Measurements from ENCODE around the gene SLC25A2. TPM values are rescaled to one million over a fixed set of nuclear protein-coding genes. Genes with fewer than 3 reads are reported as not detected.

The SLC25A2 gene
- polyA plus RNA-seq, 1 donor from 2014 or later: not detected

GRCh38 chr5:141258948-141259347 lies 44.9 kb downstream of the SLC25A2 start:
- no peak overlapping the region for H3K4me2 ChIP-seq (ENCODE audit: low read length)
- H3K27me3 ChIP-seq (ENCODE audit: insufficient read depth, low read depth, low read length): no peaks in the 10 kb centered on the region
- peaks cover 45% of the 10 kb centered on the region for H3K9me3 ChIP-seq (ENCODE audit: low read length)
- H3K36me3 ChIP-seq (ENCODE audit: insufficient read depth, low read length): peaks cover 4% of the 10 kb centered on the region
- H3F3A ChIP-seq (ENCODE audit: insufficient read depth, low read length, poor library complexity, severe bottlenecking): no peaks in the 10 kb centered on the region
- H3K9me2 ChIP-seq (ENCODE audit: insufficient read depth, low read length): no peaks in the 10 kb centered on the region
- H3K9ac ChIP-seq (ENCODE audit: low read length): no peak overlapping the region
- H3K27ac ChIP-seq (ENCODE audit: low read length): no peak overlapping the region
- TF ChIP-seq CTCF (IDR thresholded peaks at IDR 0.05; ENCODE audit: poor library complexity, severe bottlenecking): no peak
- no peak for TF ChIP-seq EP300 (conservative IDR thresholded peaks at IDR 0.05; ENCODE audit: poor library complexity, severe bottlenecking)
- no peak for TF ChIP-seq RAD21 (conservative IDR thresholded peaks at IDR 0.05)
- no peak for TF ChIP-seq TAF1 (IDR thresholded peaks at IDR 0.05; ENCODE audit: low read depth)
- no peak for TF ChIP-seq EZH2 (IDR thresholded peaks at IDR 0.05; ENCODE audit: borderline replicate concordance, insufficient read depth, low read length, poor library complexity, severe bottlenecking)
- TF ChIP-seq REST (IDR thresholded peaks at IDR 0.05; ENCODE audit: borderline replicate concordance): no peak
- no peak for TF ChIP-seq MXI1 (conservative IDR thresholded peaks at IDR 0.05; ENCODE audit: poor library complexity, severe bottlenecking)
- no peak for TF ChIP-seq POLR2AphosphoS5 (IDR thresholded peaks at IDR 0.05)
- no peak for TF ChIP-seq SMC3 (conservative IDR thresholded peaks at IDR 0.05; ENCODE audit: poor library complexity)
- no peak overlapping the region for H2AFZ ChIP-seq (ENCODE audit: low read depth, low read length)
- H3K4me3 ChIP-seq (ENCODE audit: low read length): no peak overlapping the region
- H3K79me2 ChIP-seq (replicated peaks; ENCODE audit: insufficient read depth, low read length): no peaks in the 10 kb centered on the region
- no peaks in the 10 kb centered on the region for H4K20me1 ChIP-seq (ENCODE audit: insufficient read depth)

GRCh38 chr5:141258464-141258863 lies 45.4 kb downstream of the SLC25A2 start:
- Histone ChIP-seq H3K27me3 (ENCODE audit: insufficient read depth, low read depth, low read length) (no peaks in the 10 kb centered on the region), H3K27ac (ENCODE audit: low read length) (no peak overlapping the region), H3K4me2 (ENCODE audit: low read length) (no peak overlapping the region), H3K79me2 (replicated peaks; ENCODE audit: insufficient read depth, low read length) (no peaks in the 10 kb centered on the region), H3K4me3 (ENCODE audit: low read length) (no peak overlapping the region), H4K20me1 (ENCODE audit: insufficient read depth) (no peaks in the 10 kb centered on the region), H2AFZ (ENCODE audit: low read depth, low read length) (no peak overlapping the region), H3F3A (ENCODE audit: insufficient read depth, low read length, poor library complexity, severe bottlenecking) (no peaks in the 10 kb centered on the region), H3K9ac (ENCODE audit: low read length) (no peak overlapping the region), H3K9me3 (ENCODE audit: low read length) (peaks cover 50% of the 10 kb centered on the region), H3K36me3 (ENCODE audit: insufficient read depth, low read length) (peaks cover 4% of the 10 kb centered on the region), H3K9me2 (ENCODE audit: insufficient read depth, low read length) (no peaks in the 10 kb centered on the region)
- TF ChIP-seq MXI1 (conservative IDR thresholded peaks at IDR 0.05; ENCODE audit: poor library complexity, severe bottlenecking) (no peak), SMC3 (conservative IDR thresholded peaks at IDR 0.05; ENCODE audit: poor library complexity) (no peak), CTCF (IDR thresholded peaks at IDR 0.05; ENCODE audit: poor library complexity, severe bottlenecking) (no peak), POLR2AphosphoS5 (IDR thresholded peaks at IDR 0.05) (no peak), EP300 (conservative IDR thresholded peaks at IDR 0.05; ENCODE audit: poor library complexity, severe bottlenecking) (no peak), EZH2 (IDR thresholded peaks at IDR 0.05; ENCODE audit: borderline replicate concordance, insufficient read depth, low read length, poor library complexity, severe bottlenecking) (no peak), RAD21 (conservative IDR thresholded peaks at IDR 0.05) (no peak), TAF1 (IDR thresholded peaks at IDR 0.05; ENCODE audit: low read depth) (no peak), REST (IDR thresholded peaks at IDR 0.05; ENCODE audit: borderline replicate concordance) (no peak)

Measured in neural cell (in vitro differentiated cells).